ENCODE measurements around the gene C5AR1. TPM values are rescaled to one million over a fixed set of nuclear protein-coding genes. Genes with fewer than 3 reads are reported as not detected.

C5AR1 gene
- total and polyA plus RNA-seq, 9 of the 15 experiments (the other 6 are each of a cell fraction or from before 2014, with no cell fraction given): 0.06 to 1.6 (median 0.28) TPM; not detected in 3

GRCh38 chr19:47296036-47296435 is 13.6 kb upstream of the C5AR1 start (continued):
- TF ChIP-seq RBBP5 (IDR thresholded peaks at IDR 0.05; ENCODE audit: borderline replicate concordance, insufficient read depth, low read length, poor library complexity, severe bottlenecking): no peak
- peak; percentile 92 for TF ChIP-seq CREM (IDR thresholded peaks at IDR 0.05; ENCODE audit: low read depth)
- peak; percentile 90; the same call in 1 of the 2 replicates for TF ChIP-seq STAG1 (CRISPR knock-in tag; IDR thresholded peaks at IDR 0.05; ENCODE audit: borderline replicate concordance)
- TF ChIP-seq MCM2 (IDR thresholded peaks at IDR 0.05; ENCODE audit: low read depth): no peak
- TF ChIP-seq SRF (CRISPR knock-in tag; IDR thresholded peaks at IDR 0.05): peak in 1 of 2 experiments; percentile 91; a peak in 1 of 4 replicates
- TF ChIP-seq ZNF146 (CRISPR knock-in tag; IDR thresholded peaks at IDR 0.05; ENCODE audit: unreplicated experiment): no peak
- TF ChIP-seq MAFK (IDR thresholded peaks at IDR 0.05; ENCODE audit: low read length): no peak
- peak; percentile 58 for TF ChIP-seq ATF7 (IDR thresholded peaks at IDR 0.05)
- no peak for TF ChIP-seq HNRNPK (IDR thresholded peaks at IDR 0.05; ENCODE audit: low read depth, low read length, poor library complexity, severe bottlenecking)
- no peak for TF ChIP-seq ZNF347 (CRISPR knock-in tag; IDR thresholded peaks at IDR 0.05; ENCODE audit: low read depth)
- no peak for TF ChIP-seq NR2C1 (IDR thresholded peaks at IDR 0.05)
- TF ChIP-seq NR2C1 (tag; IDR thresholded peaks at IDR 0.05): no peak
- peak; percentile 57; the same call in 1 of the 2 replicates for TF ChIP-seq RB1 (IDR thresholded peaks at IDR 0.05; ENCODE audit: low read depth)
- no peak for TF ChIP-seq TRIM25 (IDR thresholded peaks at IDR 0.05; ENCODE audit: borderline replicate concordance)
- no peak for TF ChIP-seq OTX1 (CRISPR knock-in tag; IDR thresholded peaks at IDR 0.05)
- TF ChIP-seq RNF219 (CRISPR knock-in tag; IDR thresholded peaks at IDR 0.05): no peak
- TF ChIP-seq RBM39 (optimal IDR thresholded peaks at IDR 0.05; ENCODE audit: low read depth, low read length): no peak
- no peak for TF ChIP-seq TEAD2 (tag; IDR thresholded peaks at IDR 0.05)
- TF ChIP-seq ETS2 (tag; IDR thresholded peaks at IDR 0.05; ENCODE audit: borderline replicate concordance, poor library complexity, severe bottlenecking): no peak
- TF ChIP-seq ETV6 (IDR thresholded peaks at IDR 0.05; ENCODE audit: borderline replicate concordance in 1 of 2, low read depth in 2 of 2, low read length in 1 of 2): no peak
- no peak for TF ChIP-seq ETV6 (CRISPR knock-in tag; IDR thresholded peaks at IDR 0.05; ENCODE audit: borderline replicate concordance)
- no peak for TF ChIP-seq POLR2G (IDR thresholded peaks at IDR 0.05; ENCODE audit: low read depth, low read length)
- TF ChIP-seq ZNF23 (CRISPR knock-in tag; IDR thresholded peaks at IDR 0.05): no peak
- no peak for TF ChIP-seq ZNF561 (CRISPR knock-in tag; conservative IDR thresholded peaks at IDR 0.05)
- no peak for TF ChIP-seq ZNF133 (CRISPR knock-in tag; IDR thresholded peaks at IDR 0.05)
- TF ChIP-seq RBM17 (IDR thresholded peaks at IDR 0.05; ENCODE audit: borderline replicate concordance, low read depth, low read length): no peak
- no peak for TF ChIP-seq POLR2AphosphoS2 (IDR thresholded peaks at IDR 0.05; ENCODE audit: low read length)
- no peak for TF ChIP-seq SNIP1 (IDR thresholded peaks at IDR 0.05; ENCODE audit: low read depth)
- TF ChIP-seq BRD9 (IDR thresholded peaks at IDR 0.05; ENCODE audit: low read depth, partially characterized antibody): no peak
- no peak for TF ChIP-seq KHSRP (IDR thresholded peaks at IDR 0.05)

Data from K562 (cell line).